ENCODE results near the gene STRN. TPM values are rescaled to one million over a fixed set of nuclear protein-coding genes. Genes with fewer than 3 reads are reported as not detected.

The STRN gene
- total and polyA plus RNA-seq, 2 of the 13 experiments (the other 11 are each of a cell fraction or from before 2014, with no cell fraction given) = 10.4 to 19.3 TPM

DNA sequence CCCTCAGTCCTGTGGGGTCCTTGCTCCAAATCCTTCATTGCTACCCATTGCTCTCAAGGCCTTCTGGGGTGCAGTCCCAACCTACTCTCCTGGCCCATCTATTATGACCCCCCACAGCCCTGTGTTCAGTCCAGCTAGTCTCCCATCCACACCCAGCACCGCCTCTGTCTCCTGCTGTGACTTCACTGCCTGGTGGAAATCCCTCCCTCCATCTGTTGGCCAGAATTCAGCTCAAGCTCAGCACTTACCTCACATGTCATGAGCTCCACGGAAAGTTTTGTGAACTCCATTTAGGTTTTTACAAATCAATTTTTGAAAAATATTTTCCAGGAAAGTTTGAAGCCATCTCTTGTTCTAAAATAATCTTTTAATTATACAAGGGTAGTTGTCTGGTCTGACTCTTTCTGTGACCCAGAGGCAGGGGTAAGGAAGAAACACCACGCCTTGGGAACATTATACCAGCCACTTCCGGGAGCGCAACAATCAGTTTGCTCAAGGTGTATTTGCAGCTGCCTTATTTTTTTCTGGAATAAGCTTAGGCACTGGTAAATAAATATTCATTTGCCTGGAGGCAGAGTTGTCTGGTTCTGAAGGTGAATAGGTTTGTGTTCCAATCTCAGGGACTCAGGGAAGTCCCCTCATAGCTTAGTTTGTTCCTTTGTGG, 159.0 kb downstream of the STRN start:
- Histone ChIP-seq H3K79me2 (ENCODE audit: insufficient read depth, low read length) (no peaks in the 10 kb centered on the region), H3K27ac (ENCODE audit: extremely low read length, insufficient read depth, low read length) (no peak overlapping the region), H3K9ac (ENCODE audit: insufficient read depth, low read depth, low read length) (no peak overlapping the region), H3K36me3 (replicated peaks in 1 of 2; ENCODE audit: control insufficient read depth in 1 of 2, insufficient read depth in 2 of 2, low read length in 2 of 2) (no peaks in the 10 kb centered on the region), H3K4me1 (ENCODE audit: insufficient read depth, low read length) (peaks cover 4% of the 10 kb centered on the region; the same call in 1 of the 2 replicates), H2AFZ (ENCODE audit: low read length) (no peak overlapping the region), H3K4me3 (replicated peaks in 1 of 3; ENCODE audit: insufficient read depth in 1 of 3, low read depth in 2 of 3, low read length in 3 of 3) (no peak overlapping the region), H3K27me3 (ENCODE audit: control insufficient read depth in 1 of 2, insufficient read depth in 2 of 2, low read length in 2 of 2) (peaks cover 4 to 19% of the 10 kb centered on the region in 2 experiments; a peak in 3 of 5 replicates), H3K4me2 (ENCODE audit: low read depth, low read length) (no peak overlapping the region), H3K9me3 (ENCODE audit: low read length) (no peaks in the 10 kb centered on the region), H4K20me1 (ENCODE audit: insufficient read depth, low read length) (no peaks in the 10 kb centered on the region)
- WGBS (ENCODE audit: low lambda C conversion rate) = 37% methylated on average over 5 of the region's 5 CpGs
- intact Hi-C loops (cut with micrococcal nuclease; ENCODE audit: unreplicated experiment) = no loop called here
- in situ Hi-C loops (cut with HindIII; ENCODE audit: extremely low pct_ligation_motif_present, low pct_unique_long_range_greater_than_20kb) = no loop called here
- no peak for FAIRE-seq
- no peak for DNase-seq (ENCODE audit: low spot score)
- no TSS peak for BruUV-seq (replicated peaks)
- ATAC-seq = no peak
- ChIA-PET CTCF (ENCODE audit: low intra/inter-chr PET ratio, low total read pairs) (no interaction called here), POLR2A (no interaction called here)
- TF ChIP-seq ZNF644 (CRISPR knock-in tag; IDR thresholded peaks at IDR 0.05; ENCODE audit: low read depth) (no peak), LCORL (IDR thresholded peaks at IDR 0.05) (no peak), LCORL (CRISPR knock-in tag; IDR thresholded peaks at IDR 0.05) (no peak), ZSCAN9 (CRISPR knock-in tag; IDR thresholded peaks at IDR 0.05; ENCODE audit: borderline replicate concordance) (no peak), ZNF34 (CRISPR knock-in tag; IDR thresholded peaks at IDR 0.05; ENCODE audit: borderline replicate concordance) (no peak), ZNF234 (CRISPR knock-in tag; conservative IDR thresholded peaks at IDR 0.05) (no peak), SKI (IDR thresholded peaks at IDR 0.05; ENCODE audit: partially characterized antibody) (no peak), ETV6 (CRISPR knock-in tag; conservative IDR thresholded peaks at IDR 0.05) (no peak), TGIF2 (CRISPR knock-in tag; IDR thresholded peaks at IDR 0.05) (no peak)
- TF ChIP-seq, protein P1, sequence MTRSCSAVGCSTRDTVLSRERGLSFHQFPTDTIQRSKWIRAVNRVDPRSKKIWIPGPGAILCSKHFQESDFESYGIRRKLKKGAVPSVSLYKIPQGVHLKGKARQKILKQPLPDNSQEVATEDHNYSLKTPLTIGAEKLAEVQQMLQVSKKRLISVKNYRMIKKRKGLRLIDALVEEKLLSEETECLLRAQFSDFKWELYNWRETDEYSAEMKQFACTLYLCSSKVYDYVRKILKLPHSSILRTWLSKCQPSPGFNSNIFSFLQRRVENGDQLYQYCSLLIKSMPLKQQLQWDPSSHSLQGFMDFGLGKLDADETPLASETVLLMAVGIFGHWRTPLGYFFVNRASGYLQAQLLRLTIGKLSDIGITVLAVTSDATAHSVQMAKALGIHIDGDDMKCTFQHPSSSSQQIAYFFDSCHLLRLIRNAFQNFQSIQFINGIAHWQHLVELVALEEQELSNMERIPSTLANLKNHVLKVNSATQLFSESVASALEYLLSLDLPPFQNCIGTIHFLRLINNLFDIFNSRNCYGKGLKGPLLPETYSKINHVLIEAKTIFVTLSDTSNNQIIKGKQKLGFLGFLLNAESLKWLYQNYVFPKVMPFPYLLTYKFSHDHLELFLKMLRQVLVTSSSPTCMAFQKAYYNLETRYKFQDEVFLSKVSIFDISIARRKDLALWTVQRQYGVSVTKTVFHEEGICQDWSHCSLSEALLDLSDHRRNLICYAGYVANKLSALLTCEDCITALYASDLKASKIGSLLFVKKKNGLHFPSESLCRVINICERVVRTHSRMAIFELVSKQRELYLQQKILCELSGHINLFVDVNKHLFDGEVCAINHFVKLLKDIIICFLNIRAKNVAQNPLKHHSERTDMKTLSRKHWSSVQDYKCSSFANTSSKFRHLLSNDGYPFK (CRISPR knock-in tag; IDR thresholded peaks at IDR 0.05; ENCODE audit: borderline replicate concordance) = no peak
- TF ChIP-seq, protein P2, sequence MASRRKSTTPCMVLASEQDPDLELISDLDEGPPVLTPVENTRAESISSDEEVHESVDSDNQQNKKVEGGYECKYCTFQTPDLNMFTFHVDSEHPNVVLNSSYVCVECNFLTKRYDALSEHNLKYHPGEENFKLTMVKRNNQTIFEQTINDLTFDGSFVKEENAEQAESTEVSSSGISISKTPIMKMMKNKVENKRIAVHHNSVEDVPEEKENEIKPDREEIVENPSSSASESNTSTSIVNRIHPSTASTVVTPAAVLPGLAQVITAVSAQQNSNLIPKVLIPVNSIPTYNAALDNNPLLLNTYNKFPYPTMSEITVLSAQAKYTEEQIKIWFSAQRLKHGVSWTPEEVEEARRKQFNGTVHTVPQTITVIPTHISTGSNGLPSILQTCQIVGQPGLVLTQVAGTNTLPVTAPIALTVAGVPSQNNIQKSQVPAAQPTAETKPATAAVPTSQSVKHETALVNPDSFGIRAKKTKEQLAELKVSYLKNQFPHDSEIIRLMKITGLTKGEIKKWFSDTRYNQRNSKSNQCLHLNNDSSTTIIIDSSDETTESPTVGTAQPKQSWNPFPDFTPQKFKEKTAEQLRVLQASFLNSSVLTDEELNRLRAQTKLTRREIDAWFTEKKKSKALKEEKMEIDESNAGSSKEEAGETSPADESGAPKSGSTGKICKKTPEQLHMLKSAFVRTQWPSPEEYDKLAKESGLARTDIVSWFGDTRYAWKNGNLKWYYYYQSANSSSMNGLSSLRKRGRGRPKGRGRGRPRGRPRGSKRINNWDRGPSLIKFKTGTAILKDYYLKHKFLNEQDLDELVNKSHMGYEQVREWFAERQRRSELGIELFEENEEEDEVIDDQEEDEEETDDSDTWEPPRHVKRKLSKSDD (CRISPR knock-in tag; IDR thresholded peaks at IDR 0.05; ENCODE audit: low read depth) = no peak
- TF ChIP-seq, protein P3, sequence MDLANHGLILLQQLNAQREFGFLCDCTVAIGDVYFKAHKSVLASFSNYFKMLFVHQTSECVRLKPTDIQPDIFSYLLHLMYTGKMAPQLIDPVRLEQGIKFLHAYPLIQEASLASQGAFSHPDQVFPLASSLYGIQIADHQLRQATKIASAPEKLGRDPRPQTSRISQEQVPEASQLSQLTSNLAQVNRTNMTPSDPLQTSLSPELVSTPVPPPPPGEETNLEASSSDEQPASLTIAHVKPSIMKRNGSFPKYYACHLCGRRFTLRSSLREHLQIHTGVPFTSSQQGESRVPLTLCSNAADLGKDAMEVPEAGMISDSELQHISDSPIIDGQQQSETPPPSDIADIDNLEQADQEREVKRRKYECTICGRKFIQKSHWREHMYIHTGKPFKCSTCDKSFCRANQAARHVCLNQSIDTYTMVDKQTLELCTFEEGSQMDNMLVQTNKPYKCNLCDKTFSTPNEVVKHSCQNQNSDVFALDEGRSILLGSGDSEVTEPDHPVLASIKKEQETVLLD (CRISPR knock-in tag; IDR thresholded peaks at IDR 0.05; ENCODE audit: low read depth) = no peak
